D721Med (cell line): Measurements from ENCODE around the gene ADIPOR2.
"Not testable (repeated sequence)": the region's sequence is repeated elsewhere in the genome, so short reads cannot be mapped to it uniquely, and the experiment has no call there.

Experiments used
- DNase-seq: peaks from one replicate; pipeline ENCODE4 v3.0.0; 2011; ENCODE audit warnings: low spot score; ENCODE audit not compliant: insufficient read length
- FAIRE-seq: peaks from 2 replicates; lab custom pipeline; 2011; peaks lifted over from hg19 to GRCh38; lab: Jason Lieb, UNC
- CTCF ChIP-seq: IDR thresholded peaks from 2 replicates; pipeline ENCODE4 v1.5.1; 2012; ENCODE audit warnings: mild to moderate bottlenecking, control low read depth; ENCODE audit not compliant: insufficient read depth; ENCODE audit errors: missing control alignments

The ADIPOR2 gene

GRCh38 chr12:1705774-1706631 lies 15.1 kb downstream of the ADIPOR2 start:
- FAIRE-seq: no peak

GRCh38 chr12:1706632-1706980 lies 15.7 kb downstream of the ADIPOR2 start:
- DNase-seq: no peak
- no peak for TF ChIP-seq CTCF
- no peak for FAIRE-seq

More at GRCh38 chr12:1705774-1706631, 15.1 kb downstream of the ADIPOR2 start:
- no peak for TF ChIP-seq CTCF
- no peak for DNase-seq

DNA sequence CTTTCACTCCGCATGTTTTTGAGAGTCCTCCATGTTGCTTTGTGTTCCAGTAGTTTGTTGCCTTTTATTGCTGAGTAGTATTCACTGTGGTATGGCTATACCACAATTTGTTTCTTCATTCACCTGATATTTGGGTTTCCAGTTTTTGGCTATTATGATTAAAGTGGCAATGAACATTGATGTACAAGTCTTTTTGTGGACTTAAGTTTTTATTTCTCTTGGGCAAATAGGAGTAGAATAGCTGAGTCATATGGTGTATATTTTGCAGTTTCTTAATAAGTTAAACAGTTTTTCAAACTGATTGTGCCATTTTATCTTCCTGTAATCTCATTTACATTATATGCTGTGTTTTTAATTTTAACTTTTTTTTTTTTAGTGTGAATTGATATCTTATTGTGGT lies 16.2 kb downstream of the ADIPOR2 start:
- DNase-seq (no peak), FAIRE-seq (no peak)
- no peak for TF ChIP-seq CTCF

GRCh38 chr12:1709968-1710367 lies 19.1 kb downstream of the ADIPOR2 start:
- peak; percentile 25 for FAIRE-seq
- not testable (repeated sequence) for DNase-seq

GRCh38 chr12:1710870-1711269 lies 20.0 kb downstream of the ADIPOR2 start:
- not testable (repeated sequence) for FAIRE-seq, DNase-seq

GRCh38 chr12:1711536-1712211 lies 20.8 kb downstream of the ADIPOR2 start:
- not testable (repeated sequence) for DNase-seq, FAIRE-seq

DNA sequence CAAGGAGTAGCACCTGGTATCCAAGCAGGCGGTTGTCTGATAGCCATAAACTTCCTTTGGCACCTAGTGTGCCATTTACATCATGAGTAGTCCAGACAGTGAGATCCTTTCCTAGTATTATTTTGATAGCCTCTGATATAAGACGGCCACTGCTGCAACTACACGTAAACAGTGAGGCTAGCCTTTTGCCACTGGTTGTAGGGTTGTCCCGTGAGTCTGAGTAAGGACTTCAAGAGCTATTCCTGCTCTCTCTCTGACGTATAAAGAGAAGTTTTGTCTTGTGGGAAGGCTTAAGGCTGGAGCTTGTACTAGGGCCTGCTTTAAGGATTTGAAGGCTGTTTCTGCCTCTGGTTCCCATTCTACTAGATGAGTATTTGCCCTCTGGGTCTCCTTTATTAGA lies 21.4 kb downstream of the ADIPOR2 start:
- FAIRE-seq, DNase-seq: not testable (repeated sequence)

DNA sequence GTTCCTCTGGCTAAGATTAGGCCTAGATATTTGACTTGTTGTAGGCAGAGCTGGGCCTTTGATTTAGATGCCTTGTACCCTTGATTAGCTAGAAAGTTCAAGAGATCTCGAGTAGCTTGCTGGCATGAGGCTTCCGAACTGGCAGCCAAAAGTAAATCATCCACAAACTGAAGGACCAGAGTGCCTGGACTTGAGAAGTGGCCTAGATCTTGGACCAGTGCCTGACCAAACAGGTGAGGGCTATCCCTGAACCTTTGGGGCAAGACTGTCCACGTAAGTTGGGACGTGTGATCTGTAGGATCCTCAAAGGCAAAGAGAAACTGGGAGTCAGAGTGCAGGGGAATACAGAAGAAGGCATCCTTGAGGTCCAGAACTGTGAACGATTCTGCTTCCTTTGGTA lies 22.0 kb downstream of the ADIPOR2 start:
- FAIRE-seq: not testable (repeated sequence)

GRCh38 chr12:1713783-1714348 lies 23.0 kb downstream of the ADIPOR2 start:
- not testable (repeated sequence) for FAIRE-seq, DNase-seq

More for the DNA sequence above, 22.0 kb downstream of the ADIPOR2 start:
- not testable (repeated sequence) for DNase-seq

GRCh38 chr12:1715459-1715858 lies 24.6 kb downstream of the ADIPOR2 start:
- not testable (repeated sequence) for DNase-seq, FAIRE-seq
